SU-DHL-6 (cell line): ENCODE data around the gene SAP30L.

Experiments
- H2AFZ ChIP-seq: fragments of 200-600 bp; sonication (generic); 2 replicates; pipeline ENCODE4 v1.6.1; 2014; ENCODE audit warnings: low read depth, mild to moderate bottlenecking, moderate library complexity, mixed read lengths, antibody characterized with exemption, low read length; ENCODE audit not compliant: severe bottlenecking
- H3F3A ChIP-seq: fragments of 200-600 bp; shearing (Covaris generic); 2 replicates; pipeline ENCODE4 v1.6.0; 2016; ENCODE audit warnings: antibody characterized with exemption, mild to moderate bottlenecking; ENCODE audit not compliant: insufficient read depth
- H3K27ac ChIP-seq: fragments of 200-600 bp; sonication (generic); 2 replicates; pipeline ENCODE4 v1.5.1; 2016; ENCODE audit warnings: low read depth, mild to moderate bottlenecking, low read length, moderate library complexity, mixed read lengths
- H3K27me3 ChIP-seq: fragments of 200-600 bp; sonication (generic), shearing (Covaris generic); 2 replicates; pipeline ENCODE4 v1.6.0; 2014; ENCODE audit warnings: mild to moderate bottlenecking, low read length
- H3K36me3 ChIP-seq: fragments of 200-600 bp; sonication (generic); 2 replicates; pipeline ENCODE4 v1.6.1; 2014; ENCODE audit warnings: mild to moderate bottlenecking, low read length, mixed read lengths
- H3K4me2 ChIP-seq: fragments of 300-600, 200-600 bp; shearing (Covaris generic), sonication (generic); 2 replicates; pipeline ENCODE4 v1.6.0; 2014; ENCODE audit warnings: low read length, low read depth, mild to moderate bottlenecking; ENCODE audit not compliant: poor library complexity, severe bottlenecking
- H3K4me3 ChIP-seq: fragments of 200-600 bp; sonication (generic); 2 replicates; pipeline ENCODE4 v1.5.1; 2014; ENCODE audit warnings: antibody characterized with exemption, low read length, mild to moderate bottlenecking, mixed read lengths; ENCODE audit not compliant: insufficient read depth, poor library complexity, severe bottlenecking
- H3K79me2 ChIP-seq: fragments of 200-600 bp; sonication (generic); 2 replicates; pipeline ENCODE4 v1.6.1; 2014; ENCODE audit warnings: mild to moderate bottlenecking, low read length, moderate library complexity; ENCODE audit not compliant: insufficient read depth
- H3K9ac ChIP-seq: fragments of 200-600 bp; sonication (generic); 2 replicates; pipeline ENCODE4 v1.7.0; 2014; ENCODE audit warnings: mild to moderate bottlenecking, low read length
- H3K9me2 ChIP-seq: fragments of 200-600 bp; sonication (generic); replicated peaks from 2 replicates; pipeline ENCODE4 v1.6.1; 2014; ENCODE audit warnings: low read length; ENCODE audit not compliant: insufficient read depth
- H3K9me3 ChIP-seq: fragments of 200-600 bp; sonication (generic); 2 replicates; pipeline ENCODE4 v1.6.1; 2014; ENCODE audit warnings: low read length, mixed read lengths; ENCODE audit not compliant: insufficient read depth
- H4K20me1 ChIP-seq: fragments of 200-600 bp; sonication (generic); 2 replicates; pipeline ENCODE4 v1.6.1; 2014; ENCODE audit warnings: low read depth, mild to moderate bottlenecking, antibody characterized with exemption, low read length, moderate library complexity, mixed read lengths
- EZH2phosphoT487 ChIP-seq: fragments of 200-600 bp; sonication (generic), shearing (Covaris generic); conservative IDR thresholded peaks from 2 replicates; pipeline ENCODE4 v1.6.1; 2018; ENCODE audit warnings: mild to moderate bottlenecking, antibody characterized with exemption, low read length, moderate library complexity, mixed read lengths
- TF ChIP-seq, protein P1 (sequence below): fragments of 200-600 bp; sonication (generic); IDR thresholded peaks from one replicate; pipeline ENCODE4 v1.5.1; 2017; ENCODE audit warnings: antibody characterized with exemption, mild to moderate bottlenecking, low read length, moderate library complexity; ENCODE audit not compliant: insufficient read depth, poor library complexity, severe bottlenecking

The SAP30L gene

DNA sequence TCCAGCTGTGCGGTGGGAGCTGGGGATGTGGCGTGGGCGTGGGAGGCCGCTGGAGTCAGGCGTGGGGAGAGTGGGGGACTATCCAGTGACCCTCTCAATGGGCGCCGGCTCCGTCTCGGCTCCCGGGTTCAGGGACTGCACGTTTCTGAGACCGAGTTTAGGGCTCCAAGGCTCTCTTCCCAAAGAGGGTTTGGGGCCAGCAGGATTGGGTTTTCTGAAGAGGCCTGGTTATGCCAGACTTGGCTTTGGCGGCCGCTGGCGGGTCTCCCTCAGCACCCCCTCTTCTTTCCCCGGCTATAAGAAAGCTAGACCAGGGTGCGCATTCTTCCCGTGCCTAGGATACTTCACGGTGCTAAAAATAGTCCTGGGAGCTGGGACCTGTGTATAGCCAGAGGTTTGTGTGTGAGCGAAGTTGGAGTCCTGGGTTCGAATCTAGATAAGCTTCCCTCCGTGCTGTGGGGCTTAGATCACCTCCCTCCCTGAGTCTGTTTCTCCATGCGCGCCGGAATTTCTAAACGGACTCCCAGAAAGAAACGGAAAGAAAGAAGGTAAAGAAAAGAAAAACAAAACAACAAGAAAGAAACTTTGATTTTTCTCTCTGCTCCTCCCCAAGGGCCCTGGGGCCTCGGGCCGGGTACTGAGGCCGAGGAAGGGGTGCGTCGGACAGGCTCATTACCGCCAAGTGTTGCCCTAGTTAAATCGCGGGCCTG lies 27.2 kb downstream of the SAP30L start:
- no peaks in the 10 kb centered on the region for H3K27me3 ChIP-seq
- TF ChIP-seq EZH2phosphoT487: no peak
- TF ChIP-seq, protein P1, sequence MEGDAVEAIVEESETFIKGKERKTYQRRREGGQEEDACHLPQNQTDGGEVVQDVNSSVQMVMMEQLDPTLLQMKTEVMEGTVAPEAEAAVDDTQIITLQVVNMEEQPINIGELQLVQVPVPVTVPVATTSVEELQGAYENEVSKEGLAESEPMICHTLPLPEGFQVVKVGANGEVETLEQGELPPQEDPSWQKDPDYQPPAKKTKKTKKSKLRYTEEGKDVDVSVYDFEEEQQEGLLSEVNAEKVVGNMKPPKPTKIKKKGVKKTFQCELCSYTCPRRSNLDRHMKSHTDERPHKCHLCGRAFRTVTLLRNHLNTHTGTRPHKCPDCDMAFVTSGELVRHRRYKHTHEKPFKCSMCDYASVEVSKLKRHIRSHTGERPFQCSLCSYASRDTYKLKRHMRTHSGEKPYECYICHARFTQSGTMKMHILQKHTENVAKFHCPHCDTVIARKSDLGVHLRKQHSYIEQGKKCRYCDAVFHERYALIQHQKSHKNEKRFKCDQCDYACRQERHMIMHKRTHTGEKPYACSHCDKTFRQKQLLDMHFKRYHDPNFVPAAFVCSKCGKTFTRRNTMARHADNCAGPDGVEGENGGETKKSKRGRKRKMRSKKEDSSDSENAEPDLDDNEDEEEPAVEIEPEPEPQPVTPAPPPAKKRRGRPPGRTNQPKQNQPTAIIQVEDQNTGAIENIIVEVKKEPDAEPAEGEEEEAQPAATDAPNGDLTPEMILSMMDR: no peak

DNA sequence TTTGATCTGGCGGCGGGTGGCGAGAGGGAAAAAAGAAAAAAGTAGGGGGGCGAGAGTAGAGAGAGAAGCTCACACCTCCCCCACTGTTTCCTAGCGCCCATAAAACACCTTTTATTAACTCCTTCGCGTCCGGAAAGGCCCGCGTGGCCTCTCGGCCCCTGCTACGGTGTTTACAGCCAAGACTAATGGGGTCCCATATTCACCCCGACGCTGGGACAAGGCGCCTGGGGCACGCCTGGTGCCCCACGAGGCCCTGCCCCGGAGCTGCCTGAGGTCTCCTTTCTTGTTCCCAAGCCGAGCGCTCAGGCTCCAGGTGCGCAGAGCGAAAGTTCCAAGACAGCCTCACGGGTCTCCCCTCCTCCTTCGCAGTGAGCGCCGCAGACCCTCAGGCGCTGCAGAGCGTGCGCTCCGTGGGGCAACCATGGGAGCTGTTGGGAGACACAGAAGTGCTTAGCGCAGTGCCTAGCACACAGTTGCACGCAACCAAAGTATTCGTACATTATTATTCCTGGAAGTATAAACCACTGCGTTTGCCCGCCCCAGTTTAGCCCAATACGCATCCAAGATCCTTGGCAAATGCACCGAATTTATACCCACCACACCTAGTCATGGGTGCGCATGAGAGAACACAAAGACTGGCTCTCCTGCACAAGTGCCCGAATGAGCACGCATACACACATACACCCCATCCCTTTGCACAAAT lies 27.9 kb downstream of the SAP30L start:
- no peak overlapping the region for H3K4me3 ChIP-seq

More for the DNA sequence above, 27.2 kb downstream of the SAP30L start:
- no peak overlapping the region for H3K4me3 ChIP-seq
- H2AFZ ChIP-seq: no peak overlapping the region
- H3K9me3 ChIP-seq: no peaks in the 10 kb centered on the region
- no peak overlapping the region for H3K4me2 ChIP-seq
- no peaks in the 10 kb centered on the region for H3K9me2 ChIP-seq
- no peaks in the 10 kb centered on the region for H3K79me2 ChIP-seq
- H3F3A ChIP-seq: no peaks in the 10 kb centered on the region
- H3K9ac ChIP-seq: no peak overlapping the region
- H3K36me3 ChIP-seq: no peaks in the 10 kb centered on the region
- H3K27ac ChIP-seq: no peak overlapping the region
- H4K20me1 ChIP-seq: no peaks in the 10 kb centered on the region

DNA sequence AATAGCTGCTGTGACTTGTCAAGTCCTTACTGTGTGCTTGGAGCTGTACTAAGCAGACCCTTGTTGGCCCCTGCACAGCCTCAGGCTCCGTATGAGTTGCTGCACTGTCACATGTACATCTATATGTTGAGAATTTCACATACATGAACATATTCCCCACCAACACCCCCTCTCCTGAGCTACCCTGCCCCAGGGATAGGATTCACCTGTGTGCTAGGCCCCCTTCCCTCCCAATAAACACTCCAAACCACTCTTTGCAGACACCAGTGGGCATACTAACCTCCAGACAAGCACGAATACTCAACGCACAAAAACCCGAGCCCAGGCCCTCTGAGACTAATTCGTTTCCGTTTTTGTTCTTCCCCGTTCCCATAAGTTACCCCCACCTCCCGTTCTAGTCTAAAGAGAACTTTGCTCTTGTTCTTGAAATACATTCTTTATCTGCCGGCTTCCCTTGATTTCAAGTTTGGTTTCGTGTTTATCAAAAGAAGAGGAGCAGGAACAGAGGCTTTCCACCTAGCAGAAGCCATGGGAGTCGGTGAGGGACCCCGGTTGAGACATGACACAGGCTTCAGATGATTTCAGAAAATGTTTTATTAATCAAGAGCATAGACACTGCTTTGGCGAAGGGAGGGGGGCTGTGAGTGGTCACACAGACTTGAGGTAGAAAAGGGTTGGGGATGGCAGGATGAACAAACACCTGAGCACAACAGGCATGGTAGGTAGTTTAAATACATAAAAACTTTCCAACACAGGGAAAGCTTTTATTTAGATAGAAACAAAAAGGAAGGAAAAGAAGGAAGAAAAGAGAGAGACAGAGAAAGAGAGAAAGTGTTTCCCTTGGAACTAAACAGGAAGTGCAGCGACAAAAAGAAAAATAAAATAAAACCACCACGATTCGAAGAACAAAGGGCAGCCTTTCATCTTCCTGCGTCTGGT lies 28.9 kb downstream of the SAP30L start:
- H3K27me3 ChIP-seq: no peaks in the 10 kb centered on the region
- no peak overlapping the region for H3K27ac ChIP-seq
- H3K9me3 ChIP-seq: no peaks in the 10 kb centered on the region
- no peaks in the 10 kb centered on the region for H3K9me2 ChIP-seq
- no peaks in the 10 kb centered on the region for H4K20me1 ChIP-seq
- H3F3A ChIP-seq: no peaks in the 10 kb centered on the region
- H3K36me3 ChIP-seq: no peaks in the 10 kb centered on the region
- TF ChIP-seq EZH2phosphoT487: no peak
- TF ChIP-seq, protein P1: no peak
- no peak overlapping the region for H3K4me2 ChIP-seq
- H2AFZ ChIP-seq: no peak overlapping the region
- no peak overlapping the region for H3K9ac ChIP-seq
- H3K4me3 ChIP-seq: no peak overlapping the region
- H3K79me2 ChIP-seq: no peaks in the 10 kb centered on the region

More for the DNA sequence above, 27.9 kb downstream of the SAP30L start:
- H3K4me2 ChIP-seq: no peak overlapping the region
- H3K9me3 ChIP-seq: no peaks in the 10 kb centered on the region
- H3K9me2 ChIP-seq: no peaks in the 10 kb centered on the region
- no peak overlapping the region for H3K27ac ChIP-seq
- H2AFZ ChIP-seq: no peak overlapping the region
- no peak for TF ChIP-seq EZH2phosphoT487
- TF ChIP-seq, protein P1: no peak
- no peaks in the 10 kb centered on the region for H3K36me3 ChIP-seq
- H4K20me1 ChIP-seq: no peaks in the 10 kb centered on the region
- no peak overlapping the region for H3K9ac ChIP-seq
- H3K27me3 ChIP-seq: no peaks in the 10 kb centered on the region
- no peaks in the 10 kb centered on the region for H3F3A ChIP-seq
- H3K79me2 ChIP-seq: no peaks in the 10 kb centered on the region
